ENCODE results near the gene TANGO2. TPM values are rescaled to one million over a fixed set of nuclear protein-coding genes. Genes with fewer than 3 reads are reported as not detected.

The TANGO2 gene
- total RNA-seq, 1 experiment from 2014 or later = 14.6 TPM

DNA sequence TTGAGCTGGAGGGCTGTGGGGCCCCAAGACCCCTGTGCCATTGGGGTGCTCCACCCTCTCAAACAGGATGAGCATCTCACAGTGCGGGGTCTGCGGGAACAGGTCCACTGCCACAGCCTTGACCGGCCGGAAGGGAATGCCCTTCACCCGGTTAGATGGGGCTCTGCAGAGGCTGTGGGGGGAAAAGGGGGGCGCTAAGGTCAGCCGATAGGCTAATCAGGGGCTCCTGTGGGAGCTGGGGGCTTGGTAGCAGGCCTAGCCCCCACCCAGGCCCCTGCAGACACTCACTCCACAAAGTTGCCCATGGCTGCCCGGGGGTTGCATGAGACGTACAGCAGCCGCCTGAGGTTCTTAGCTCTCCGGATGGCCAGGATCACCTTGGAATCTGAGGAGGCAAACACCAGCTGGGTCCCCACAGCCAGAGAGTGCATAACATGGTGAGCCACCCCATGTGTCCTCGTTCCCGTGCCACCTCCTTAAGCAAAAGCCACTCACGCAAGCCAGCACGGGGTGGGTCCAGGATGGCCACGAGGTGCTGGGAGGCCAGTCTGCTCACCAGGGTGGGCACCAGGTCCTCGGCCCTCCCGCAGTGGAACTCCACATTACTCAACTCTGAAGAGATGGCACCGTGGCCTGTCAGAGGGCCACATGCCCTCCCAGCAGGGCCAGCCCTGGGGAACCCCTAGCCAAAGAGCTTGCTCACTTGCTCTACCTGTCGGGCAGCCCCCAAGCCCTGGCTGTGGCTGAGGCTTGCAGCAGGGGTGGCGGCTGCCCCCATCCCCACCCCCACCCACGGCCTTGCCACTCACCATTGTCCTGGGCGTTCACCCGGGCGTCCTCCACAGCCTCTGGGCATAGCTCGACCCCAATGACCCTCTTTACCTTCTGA is 92.0 kb downstream of the TANGO2 start:
- no peaks in the 10 kb centered on the region for H3K9me3 Mint-ChIP-seq
- H2BK12ac ChIP-seq (ENCODE audit: insufficient read length, low read depth, low read length) = no peak overlapping the region
- H3K56ac ChIP-seq (ENCODE audit: insufficient read length, low read depth, low read length) = no peak overlapping the region
- H3K27me3 ChIP-seq (ENCODE audit: insufficient read depth, low read length) = no peaks in the 10 kb centered on the region
- no peak overlapping the region for H3K4me2 ChIP-seq (ENCODE audit: insufficient read depth, insufficient read length, low read length)
- peaks cover 2% of the 10 kb centered on the region; the same call in 1 of the 2 replicates for H3K79me2 ChIP-seq (ENCODE audit: insufficient read depth, low read length)
- H3K14ac ChIP-seq (ENCODE audit: insufficient read depth, low read length) = no peak overlapping the region
- H4K91ac ChIP-seq (ENCODE audit: insufficient read length, low read depth, low read length) = no peak overlapping the region
- no peak overlapping the region for H3K23ac ChIP-seq (ENCODE audit: insufficient read length, low read depth, low read length)
- no peak overlapping the region for H2AFZ ChIP-seq (ENCODE audit: low read length)
- TF ChIP-seq, protein P1, sequence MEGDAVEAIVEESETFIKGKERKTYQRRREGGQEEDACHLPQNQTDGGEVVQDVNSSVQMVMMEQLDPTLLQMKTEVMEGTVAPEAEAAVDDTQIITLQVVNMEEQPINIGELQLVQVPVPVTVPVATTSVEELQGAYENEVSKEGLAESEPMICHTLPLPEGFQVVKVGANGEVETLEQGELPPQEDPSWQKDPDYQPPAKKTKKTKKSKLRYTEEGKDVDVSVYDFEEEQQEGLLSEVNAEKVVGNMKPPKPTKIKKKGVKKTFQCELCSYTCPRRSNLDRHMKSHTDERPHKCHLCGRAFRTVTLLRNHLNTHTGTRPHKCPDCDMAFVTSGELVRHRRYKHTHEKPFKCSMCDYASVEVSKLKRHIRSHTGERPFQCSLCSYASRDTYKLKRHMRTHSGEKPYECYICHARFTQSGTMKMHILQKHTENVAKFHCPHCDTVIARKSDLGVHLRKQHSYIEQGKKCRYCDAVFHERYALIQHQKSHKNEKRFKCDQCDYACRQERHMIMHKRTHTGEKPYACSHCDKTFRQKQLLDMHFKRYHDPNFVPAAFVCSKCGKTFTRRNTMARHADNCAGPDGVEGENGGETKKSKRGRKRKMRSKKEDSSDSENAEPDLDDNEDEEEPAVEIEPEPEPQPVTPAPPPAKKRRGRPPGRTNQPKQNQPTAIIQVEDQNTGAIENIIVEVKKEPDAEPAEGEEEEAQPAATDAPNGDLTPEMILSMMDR (conservative IDR thresholded peaks at IDR 0.05) = no peak
- DNase-seq = no peak
- H3K4me1 ChIP-seq (ENCODE audit: insufficient read depth, low read length) = no peaks in the 10 kb centered on the region
- H3K9ac ChIP-seq (ENCODE audit: extremely low read depth, insufficient read length, low read length) = no peak overlapping the region
- no peak overlapping the region for H3K27ac Mint-ChIP-seq
- H3K18ac ChIP-seq (ENCODE audit: insufficient read length, low read depth, low read length) = no peak overlapping the region
- H3K27me3 Mint-ChIP-seq (ENCODE audit: low read depth) = no peaks in the 10 kb centered on the region; the same call in 1 of the 2 replicates
- peaks cover 3% of the 10 kb centered on the region for H3K79me1 ChIP-seq (ENCODE audit: insufficient read depth, low read depth, low read length, poor library complexity, severe bottlenecking)
- no peak overlapping the region for H3T11ph ChIP-seq (ENCODE audit: low read length)
- no peak overlapping the region for H3K27ac ChIP-seq (ENCODE audit: insufficient read length, low read depth, low read length)
- H4K8ac ChIP-seq (replicated peaks; ENCODE audit: insufficient read length, low read depth, low read length) = no peak overlapping the region
- H3K4me3 Mint-ChIP-seq = no peak overlapping the region
- no peak overlapping the region for H3K4ac ChIP-seq (ENCODE audit: low read depth, low read length)
- peaks cover 18 to 56% (median 44%) of the 10 kb centered on the region in 3 experiments; a peak in 6 of 7 replicates for H3K36me3 Mint-ChIP-seq (ENCODE audit: insufficient read depth in 1 of 3, low read depth in 3 of 3)
- peaks cover 3% of the 10 kb centered on the region for H3K23me2 ChIP-seq (ENCODE audit: insufficient read length, low read depth, low read length, poor library complexity, severe bottlenecking)
- no peak overlapping the region for H2BK120ac ChIP-seq (ENCODE audit: low read depth, low read length, poor library complexity, severe bottlenecking)
- H2BK15ac ChIP-seq (ENCODE audit: low read depth, low read length) = no peak overlapping the region
- WGBS (ENCODE audit: extremely low coverage, insufficient read length, low lambda C conversion rate) = no CpG with 5 or more reads among the region's 26 CpGs
- no peaks in the 10 kb centered on the region; a peak in 2 of 4 replicates for H3K4me1 Mint-ChIP-seq
- H2AK5ac ChIP-seq (ENCODE audit: insufficient read length, low read length) = no peak overlapping the region
- H2BK5ac ChIP-seq (ENCODE audit: insufficient read length, low read length) = no peak overlapping the region
- no peaks in the 10 kb centered on the region for H3K9me3 ChIP-seq (ENCODE audit: control insufficient read depth, low read depth, low read length)
- no peaks in the 10 kb centered on the region for H4K20me1 ChIP-seq (ENCODE audit: control insufficient read depth, insufficient read depth, insufficient read length)
- no peak overlapping the region for H2BK20ac ChIP-seq (ENCODE audit: low read depth, low read length, poor library complexity, severe bottlenecking)
- H4K5ac ChIP-seq (ENCODE audit: insufficient read length, low read depth, low read length) = no peak overlapping the region
